NOMO-1 (cell line): ENCODE data around the gene ADGRF3.
A peak's percentile ranks its signal among the peaks of the same experiment; 100 is the strongest.
"Not testable (repeated sequence)": the region's sequence is repeated elsewhere in the genome, so short reads cannot be mapped to it uniquely, and the experiment has no call there.

Experiments used
- DNase-seq, 2 experiments: peaks; one replicate each; lab custom pipeline; 2025; ENCODE audit not compliant: unreplicated experiment in 2 of 2; lab: John Stamatoyannopoulos, UW

The ADGRF3 gene

GRCh38 chr2:26284132-26284531, 62.5 kb downstream of the ADGRF3 start:
- no peak for DNase-seq

- DNase-seq: no peak
These were observed 63.0 kb downstream of the ADGRF3 start for GRCh38 chr2:26283606-26284005.

GRCh38 chr2:26281226-26281625, 65.4 kb downstream of the ADGRF3 start:
- no peak for DNase-seq

GRCh38 chr2:26279886-26280285, 66.7 kb downstream of the ADGRF3 start:
- no peak for DNase-seq

- DNase-seq: no peak
These were observed 69.9 kb downstream of the ADGRF3 start for GRCh38 chr2:26276484-26277227.

GRCh38 chr2:26274058-26274613, 72.5 kb downstream of the ADGRF3 start:
- DNase-seq: peak; percentile 2 to 6

- peak in 1 of 2 experiments; percentile 11 for DNase-seq
These were observed 73.1 kb downstream of the ADGRF3 start for GRCh38 chr2:26273501-26273900.

GRCh38 chr2:26270373-26270772, 76.2 kb downstream of the ADGRF3 start:
- DNase-seq: no peak

- peak; percentile 50 to 84 for DNase-seq
These were observed 76.9 kb downstream of the ADGRF3 start for GRCh38 chr2:26269571-26270158.

- peak; percentile 27 to 40 for DNase-seq
These were observed 77.8 kb downstream of the ADGRF3 start for GRCh38 chr2:26268670-26269385.

GRCh38 chr2:26268213-26268612, 78.4 kb downstream of the ADGRF3 start:
- peak; percentile 21 to 29 for DNase-seq

- DNase-seq: not testable (repeated sequence)
These were observed 87.8 kb downstream of the ADGRF3 start for GRCh38 chr2:26258836-26259235.
